GM12874 (cell line): ENCODE results near the gene CGB8.

ENCODE experiments used
- TF ChIP-seq, protein P1 (sequence below): IDR thresholded peaks from 2 replicates; pipeline ENCODE4 v1.5.1; 2011; ENCODE audit warnings: low read depth, mild to moderate bottlenecking, control low read depth, low read length, moderate library complexity; ENCODE audit not compliant: insufficient read depth

CGB8 gene

GRCh38 chr19:48997972-48998371 is 50.9 kb downstream of the CGB8 start:
- TF ChIP-seq, protein P1, sequence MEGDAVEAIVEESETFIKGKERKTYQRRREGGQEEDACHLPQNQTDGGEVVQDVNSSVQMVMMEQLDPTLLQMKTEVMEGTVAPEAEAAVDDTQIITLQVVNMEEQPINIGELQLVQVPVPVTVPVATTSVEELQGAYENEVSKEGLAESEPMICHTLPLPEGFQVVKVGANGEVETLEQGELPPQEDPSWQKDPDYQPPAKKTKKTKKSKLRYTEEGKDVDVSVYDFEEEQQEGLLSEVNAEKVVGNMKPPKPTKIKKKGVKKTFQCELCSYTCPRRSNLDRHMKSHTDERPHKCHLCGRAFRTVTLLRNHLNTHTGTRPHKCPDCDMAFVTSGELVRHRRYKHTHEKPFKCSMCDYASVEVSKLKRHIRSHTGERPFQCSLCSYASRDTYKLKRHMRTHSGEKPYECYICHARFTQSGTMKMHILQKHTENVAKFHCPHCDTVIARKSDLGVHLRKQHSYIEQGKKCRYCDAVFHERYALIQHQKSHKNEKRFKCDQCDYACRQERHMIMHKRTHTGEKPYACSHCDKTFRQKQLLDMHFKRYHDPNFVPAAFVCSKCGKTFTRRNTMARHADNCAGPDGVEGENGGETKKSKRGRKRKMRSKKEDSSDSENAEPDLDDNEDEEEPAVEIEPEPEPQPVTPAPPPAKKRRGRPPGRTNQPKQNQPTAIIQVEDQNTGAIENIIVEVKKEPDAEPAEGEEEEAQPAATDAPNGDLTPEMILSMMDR = peak; percentile 66
